ENCODE results near the gene TMEM18. TPM values are rescaled to one million over a fixed set of nuclear protein-coding genes. Genes with fewer than 3 reads are reported as not detected.

TMEM18 gene
- total RNA-seq, 1 donor from 2014 or later, result 24.8 TPM

GRCh38 chr2:672606-672905, 4.7 kb downstream of the TMEM18 start:
- DNase-seq (ENCODE audit: low spot score), result no peak

GRCh38 chr2:671787-672605, 5.2 kb downstream of the TMEM18 start:
- DNase-seq (ENCODE audit: low spot score), result no peak

DNA sequence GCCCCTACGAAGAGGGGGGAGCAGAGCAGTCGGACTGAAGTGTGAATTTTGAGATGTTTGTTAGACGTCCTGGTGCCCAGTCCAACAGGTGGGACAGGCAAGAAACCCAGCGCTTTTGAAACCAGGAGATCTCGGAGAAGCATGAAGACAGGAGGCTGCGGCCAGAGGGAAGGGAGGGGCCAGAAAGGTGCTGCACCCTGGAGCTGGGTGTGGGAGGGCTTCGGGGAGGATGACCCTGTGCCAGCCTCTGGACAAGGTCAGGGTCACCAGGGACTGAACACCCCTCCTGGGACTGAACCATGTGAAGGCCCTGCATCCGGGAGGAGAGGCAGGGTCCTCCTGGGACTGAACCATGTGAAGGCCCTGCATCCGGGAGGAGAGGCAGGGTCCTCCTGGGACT, 6.1 kb downstream of the TMEM18 start:
- DNase-seq (ENCODE audit: low spot score), result no peak

DNA sequence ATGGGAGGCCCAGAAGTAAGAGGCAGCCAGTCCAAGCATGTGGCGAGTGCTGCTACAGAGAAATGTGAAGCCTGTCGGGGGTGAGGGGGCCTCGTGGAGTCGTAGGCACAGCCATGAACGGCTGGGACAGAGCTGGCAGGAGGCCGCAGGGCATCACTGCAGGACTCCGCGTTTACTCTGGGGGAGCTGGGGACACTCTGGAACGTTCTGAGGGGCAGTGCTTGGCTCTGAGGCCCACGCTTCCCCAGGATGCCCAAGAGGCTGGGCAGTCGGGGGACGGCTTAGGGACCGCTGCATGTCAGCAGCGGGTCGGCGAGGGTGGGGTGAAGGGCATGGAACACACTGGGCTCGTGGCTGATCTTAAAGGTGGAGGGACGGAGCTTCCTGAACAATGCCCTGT, 6.6 kb downstream of the TMEM18 start:
- DNase-seq (ENCODE audit: low spot score), result no peak

GRCh38 chr2:669323-669722, 7.9 kb downstream of the TMEM18 start:
- DNase-seq (ENCODE audit: low spot score), result no peak

DNA sequence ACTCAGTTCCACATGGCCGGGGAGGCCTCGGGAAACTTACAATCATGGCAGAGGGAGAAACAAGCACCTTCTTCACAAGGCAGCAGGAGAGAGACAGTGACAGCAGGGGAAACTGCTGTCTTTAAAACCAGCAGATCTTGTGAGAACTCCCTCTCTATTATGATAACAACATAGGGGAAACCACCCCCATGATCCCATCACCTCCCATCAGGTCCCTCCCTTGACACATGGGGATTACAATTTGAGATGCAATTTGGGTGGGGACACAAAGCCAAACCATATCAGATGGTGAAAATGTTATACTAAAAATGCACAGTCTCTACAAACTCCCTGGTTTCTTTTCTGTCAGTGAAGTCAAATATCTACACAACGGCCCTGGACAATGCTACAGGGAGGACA, 9.2 kb downstream of the TMEM18 start:
- no peak for DNase-seq (ENCODE audit: low spot score)

GRCh38 chr2:667332-667999, 9.7 kb downstream of the TMEM18 start:
- no peak for DNase-seq (ENCODE audit: low spot score)

- no peak for DNase-seq (ENCODE audit: low spot score)
Measured at GRCh38 chr2:666441-666840, 10.8 kb downstream of the TMEM18 start.

GRCh38 chr2:665340-666073, 11.7 kb downstream of the TMEM18 start:
- no peak for DNase-seq (ENCODE audit: low spot score)

DNA sequence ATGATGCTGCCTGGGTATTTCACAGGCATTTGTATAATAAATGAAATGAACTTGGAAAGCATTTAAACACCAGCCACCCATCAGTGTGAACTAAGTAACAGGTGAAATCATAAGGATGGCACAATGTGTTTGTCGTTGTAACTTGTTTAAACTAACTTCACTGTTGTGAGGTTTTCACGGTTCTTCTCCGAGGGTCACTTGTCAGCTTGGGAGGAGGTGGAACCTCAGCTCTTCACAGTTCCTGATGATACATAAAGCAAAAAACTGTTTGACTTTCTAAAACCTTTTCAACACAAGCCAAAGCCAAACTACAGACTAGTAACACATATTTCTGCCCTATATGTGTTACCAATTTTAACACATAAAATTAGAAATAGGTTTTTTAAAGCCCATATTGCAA, 13.1 kb downstream of the TMEM18 start:
- no peak for DNase-seq (ENCODE audit: low spot score)

DNA sequence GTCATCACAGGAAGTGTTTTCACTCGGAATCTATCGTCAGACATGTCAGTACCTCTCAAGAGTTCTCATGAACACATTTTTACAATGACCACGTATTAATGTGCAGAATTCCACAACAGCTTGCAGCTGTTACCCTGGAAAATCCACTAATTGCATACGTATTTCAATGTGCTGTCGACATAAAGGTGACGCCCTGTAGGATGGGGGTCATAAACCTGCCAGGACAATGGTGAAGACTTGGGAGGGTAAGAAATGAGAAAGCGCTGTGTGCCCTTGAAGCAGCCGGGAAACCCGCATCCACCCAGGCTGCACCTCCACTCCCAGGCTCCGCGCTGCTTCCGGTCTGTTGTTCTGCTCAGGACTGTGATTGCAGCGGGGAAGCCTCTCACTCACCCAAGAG, 14.0 kb downstream of the TMEM18 start:
- DNase-seq (ENCODE audit: low spot score), result no peak

- no peak for DNase-seq (ENCODE audit: low spot score)
Measured at GRCh38 chr2:661360-661635, 15.9 kb downstream of the TMEM18 start.

GRCh38 chr2:660586-661359, 16.4 kb downstream of the TMEM18 start:
- no peak for DNase-seq (ENCODE audit: low spot score)

- no peak for DNase-seq (ENCODE audit: low spot score)
Measured at GRCh38 chr2:660029-660428, 17.2 kb downstream of the TMEM18 start.

DNA sequence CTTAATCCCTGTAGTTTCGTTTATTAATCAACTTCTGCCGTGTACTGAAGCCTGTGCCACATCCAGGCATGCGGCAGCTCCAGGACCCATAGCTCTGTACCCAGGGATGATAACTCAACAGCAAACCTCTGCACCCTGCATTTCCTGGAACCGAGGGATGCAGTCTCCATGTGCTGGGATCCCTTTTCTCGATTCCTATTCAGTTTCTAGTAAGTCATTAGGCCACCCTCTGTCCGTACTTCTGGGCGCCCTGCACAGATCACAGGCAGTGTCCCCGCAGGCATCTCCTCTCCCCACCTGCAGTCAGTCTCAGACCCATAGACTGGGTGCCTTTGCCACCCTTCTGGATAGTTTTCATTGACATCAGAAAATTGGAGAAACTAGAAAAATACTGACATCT, 18.8 kb downstream of the TMEM18 start:
- DNase-seq (ENCODE audit: low spot score), result no peak

DNA sequence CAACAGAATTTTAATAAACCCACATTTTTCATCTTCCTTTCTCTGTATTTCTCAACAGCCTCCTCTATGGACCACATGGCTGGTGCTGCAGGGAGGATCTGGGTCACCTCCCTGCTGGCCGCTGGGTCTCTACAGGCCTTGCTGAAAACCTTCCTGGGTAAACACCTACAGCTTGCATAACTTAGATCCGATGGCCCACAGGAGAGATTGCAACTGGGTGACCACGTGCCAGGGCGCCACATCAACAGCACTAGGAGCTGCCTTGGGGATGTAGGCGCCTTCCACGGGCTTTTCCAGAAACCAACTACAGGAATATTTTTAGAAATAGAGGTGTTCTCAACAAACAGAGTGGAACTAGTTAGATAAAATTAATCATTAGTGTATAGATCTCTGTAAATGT, 19.4 kb downstream of the TMEM18 start:
- DNase-seq (ENCODE audit: low spot score), result no peak

DNA sequence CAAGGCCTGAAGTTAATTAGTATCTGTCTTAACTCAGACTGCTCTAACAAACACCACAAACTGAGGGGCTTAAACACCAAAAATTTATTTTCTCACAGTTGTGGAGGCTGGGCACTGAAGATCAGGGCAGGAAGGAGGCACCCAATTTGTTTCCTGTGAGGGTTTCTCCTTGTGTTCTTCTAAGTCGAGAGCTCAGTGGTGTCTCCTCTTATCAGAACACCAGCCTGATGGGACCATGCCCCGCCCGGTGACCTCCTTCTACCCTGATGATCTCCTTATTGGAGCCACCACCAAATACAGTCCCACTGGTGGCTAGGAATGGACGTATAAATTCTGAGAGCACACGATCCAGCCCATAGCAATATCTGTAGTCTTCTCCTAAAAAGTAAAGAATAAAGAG, 20.5 kb downstream of the TMEM18 start:
- DNase-seq (ENCODE audit: low spot score), result no peak

DNA sequence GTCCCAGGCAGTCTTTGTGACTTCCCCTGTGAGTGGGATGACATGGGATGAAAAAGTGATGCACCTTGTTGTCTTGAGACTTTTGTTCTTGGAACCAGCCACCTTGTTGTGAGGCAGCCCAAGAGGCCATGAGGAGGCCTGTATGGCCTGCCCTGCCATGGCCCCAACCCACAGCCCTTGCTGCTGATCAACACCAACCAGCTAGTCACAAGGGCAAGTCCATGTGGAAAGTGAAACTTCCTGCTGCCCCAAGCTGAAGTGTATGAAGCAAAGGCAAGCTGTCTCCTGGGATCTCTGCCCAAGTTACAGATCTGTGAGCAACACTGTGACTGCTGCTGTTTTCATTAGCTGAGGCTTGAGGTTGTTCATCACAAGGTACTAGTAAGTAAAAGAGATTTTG, 21.6 kb downstream of the TMEM18 start:
- no peak for DNase-seq (ENCODE audit: low spot score)

DNA sequence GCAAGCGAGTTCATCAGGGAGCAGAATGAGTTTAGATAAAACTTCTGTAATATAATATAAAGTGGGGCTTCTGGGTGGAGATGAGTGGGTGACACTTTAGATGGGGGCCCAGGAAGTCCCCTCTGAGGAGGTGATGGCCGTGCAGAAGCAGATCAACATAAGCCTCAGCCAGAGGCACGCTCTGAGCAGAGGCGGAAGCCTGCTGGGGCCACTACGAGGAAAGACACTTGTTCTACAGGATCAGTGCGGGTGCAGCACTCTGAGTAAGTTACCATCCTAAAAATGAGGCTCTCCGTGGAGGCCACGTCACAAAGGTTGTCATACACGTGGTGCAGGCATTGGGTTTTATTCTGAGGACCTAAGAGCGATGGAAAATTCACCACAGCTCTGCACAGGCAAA, 22.3 kb downstream of the TMEM18 start:
- no peak for DNase-seq (ENCODE audit: low spot score)

DNA sequence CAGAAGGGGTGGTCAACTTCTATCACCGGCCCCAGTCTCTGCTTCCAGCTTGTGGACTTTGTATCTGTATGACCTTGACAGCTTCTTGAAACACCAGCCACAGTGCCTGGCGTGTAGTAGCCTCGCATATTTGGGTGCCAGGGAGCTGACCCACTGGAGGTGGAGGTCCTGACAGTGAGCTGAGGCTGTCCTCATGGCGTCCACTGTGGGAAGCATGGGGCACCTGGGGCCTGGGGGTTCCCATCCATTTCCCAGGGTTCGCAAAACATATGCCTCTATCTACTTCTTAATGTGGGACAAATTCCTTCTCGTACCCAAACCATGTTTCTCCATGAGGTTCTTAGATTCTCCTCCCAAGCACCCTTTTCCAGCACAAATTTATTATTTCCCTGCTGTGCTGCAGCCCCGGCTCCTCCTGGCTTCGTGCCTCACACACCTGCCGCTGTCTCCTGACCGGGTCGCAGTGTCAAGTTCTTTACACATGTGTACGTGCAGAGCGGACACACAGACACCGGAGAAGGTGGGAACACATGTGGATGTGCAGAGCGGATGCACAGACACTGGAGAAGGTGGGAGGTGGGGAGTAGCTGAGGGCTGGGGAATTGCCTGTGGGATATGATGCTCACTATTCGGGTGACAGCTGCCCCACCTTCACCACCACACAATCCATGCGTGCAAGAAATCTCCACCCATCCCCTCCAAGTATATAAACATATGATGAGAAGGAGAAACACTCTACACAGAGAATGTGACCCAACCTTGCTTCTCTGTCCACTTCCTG, 23.4 kb downstream of the TMEM18 start:
- no peak for DNase-seq (ENCODE audit: low spot score)

- no peak for DNase-seq (ENCODE audit: low spot score)
Measured at GRCh38 chr2:652881-653480, 24.2 kb downstream of the TMEM18 start.
